Left ventricle myocardium inferior (tissue), 1 donor: ENCODE data around the gene CD302. TPM values are rescaled to one million over a fixed set of nuclear protein-coding genes. Genes with fewer than 3 reads are reported as not detected.

Experiments used
- DNase-seq: peaks from one replicate; pipeline ENCODE4 v3.0.0-alpha.2; 2020
- H3K27ac ChIP-seq: fragments of 200-600 bp; replicated peaks from 2 replicates; pipeline ENCODE4 v1.8.0; 2021
- H3K27me3 ChIP-seq: fragments of 200-600 bp; 2 replicates; pipeline ENCODE4 v1.8.0; 2021; ENCODE audit warnings: low read depth
- H3K36me3 ChIP-seq: fragments of 200-600 bp; 2 replicates; pipeline ENCODE4 v1.8.0; 2021
- H3K4me1 ChIP-seq: fragments of 200-600 bp; 2 replicates; pipeline ENCODE4 v1.8.0; 2021
- H3K4me3 ChIP-seq: fragments of 200-600 bp; 2 replicates; pipeline ENCODE4 v1.8.0; 2021; ENCODE audit warnings: mild to moderate bottlenecking, moderate library complexity
- H3K9me3 ChIP-seq: fragments of 200-600 bp; replicated peaks from 2 replicates; pipeline ENCODE4 v1.8.0; 2021
- CTCF ChIP-seq: fragments of 200-600 bp; IDR thresholded peaks from 2 replicates; pipeline ENCODE4 v1.8.0; 2021; ENCODE audit warnings: antibody characterized with exemption, mild to moderate bottlenecking, borderline replicate concordance
- intact Hi-C: fragments of 100-400 bp; cut with micrococcal nuclease; formaldehyde crosslinking; loops from one replicate; pipeline ENCODE4 v1.11.0; 2022
- total RNA-seq: library from RNA; stranded (reverse); fragmentation: NEBNext Ultra II Directional; extraction: Animal tissue kit (Norgen Biotek cat#: 25700); gene quantifications from one replicate; pipeline ENCODE4 v1.2.1, GENCODE V29; 2021
- donor health status: DM: no; HTN: yes; CAD: no; lungs with severe emphysema.

CD302 gene
- total RNA-seq, 1 donor from 2014 or later: 17.2 TPM

- H3K9me3 ChIP-seq: no peaks in the 10 kb centered on the region
- TF ChIP-seq CTCF: no peak
- intact Hi-C loops: no loop called here
- H3K36me3 ChIP-seq: no peaks in the 10 kb centered on the region
- DNase-seq: no peak
- peaks cover 10% of the 10 kb centered on the region for H3K4me1 ChIP-seq
- no peak overlapping the region for H3K27ac ChIP-seq
- H3K27me3 ChIP-seq: no peaks in the 10 kb centered on the region
- H3K4me3 ChIP-seq: no peak overlapping the region
These were observed 4.7 kb upstream of the CD302 start for GRCh38 chr2:159802673-159803072.

GRCh38 chr2:159799833-159800232, 1.8 kb upstream of the CD302 start:
- Histone ChIP-seq H3K9me3 (no peaks in the 10 kb centered on the region), H3K4me3 (no peak overlapping the region), H3K27me3 (no peaks in the 10 kb centered on the region), H3K4me1 (peaks cover 33% of the 10 kb centered on the region), H3K27ac (no peak overlapping the region), H3K36me3 (no peaks in the 10 kb centered on the region)
- intact Hi-C loops: no loop called here
- TF ChIP-seq CTCF: no peak
- DNase-seq: no peak

GRCh38 chr2:159798376-159798725, 343 bp upstream of the CD302 start:
- Histone ChIP-seq H3K27me3 (no peaks in the 10 kb centered on the region), H3K36me3 (no peaks in the 10 kb centered on the region), H3K27ac (peak overlapping the region; percentile 86), H3K4me1 (peaks cover 38% of the 10 kb centered on the region), H3K9me3 (no peaks in the 10 kb centered on the region), H3K4me3 (peak overlapping the region; percentile 83)
- no peak for TF ChIP-seq CTCF
- intact Hi-C loops: no loop called here
- DNase-seq: no peak

- Histone ChIP-seq H3K36me3 (no peaks in the 10 kb centered on the region), H3K4me1 (peaks cover 43% of the 10 kb centered on the region), H3K27ac (peak overlapping the region; percentile 86), H3K4me3 (peak overlapping the region; percentile 83), H3K9me3 (no peaks in the 10 kb centered on the region), H3K27me3 (no peaks in the 10 kb centered on the region)
- intact Hi-C loops: no loop called here
- no peak for TF ChIP-seq CTCF
- DNase-seq: no peak
These were observed 824 bp downstream of the CD302 start for GRCh38 chr2:159797225-159797542.

- Histone ChIP-seq H3K27me3 (no peaks in the 10 kb centered on the region), H3K9me3 (no peaks in the 10 kb centered on the region), H3K27ac (peak overlapping the region; percentile 86), H3K4me3 (peak overlapping the region; percentile 83), H3K36me3 (no peaks in the 10 kb centered on the region), H3K4me1 (peaks cover 43% of the 10 kb centered on the region)
- TF ChIP-seq CTCF: no peak
- intact Hi-C loops: no loop called here
- DNase-seq: no peak
These were observed 1.9 kb downstream of the CD302 start for GRCh38 chr2:159795841-159796690.
